ENCODE results near the gene CELF4. TPM values are rescaled to one million over a fixed set of nuclear protein-coding genes. Genes with fewer than 3 reads are reported as not detected.
A peak's percentile ranks its signal among the peaks of the same experiment; 100 is the strongest.

CELF4 gene
- total RNA-seq, 4 donors from 2014 or later = 0.16 to 0.59 TPM; not detected in 2

DNA sequence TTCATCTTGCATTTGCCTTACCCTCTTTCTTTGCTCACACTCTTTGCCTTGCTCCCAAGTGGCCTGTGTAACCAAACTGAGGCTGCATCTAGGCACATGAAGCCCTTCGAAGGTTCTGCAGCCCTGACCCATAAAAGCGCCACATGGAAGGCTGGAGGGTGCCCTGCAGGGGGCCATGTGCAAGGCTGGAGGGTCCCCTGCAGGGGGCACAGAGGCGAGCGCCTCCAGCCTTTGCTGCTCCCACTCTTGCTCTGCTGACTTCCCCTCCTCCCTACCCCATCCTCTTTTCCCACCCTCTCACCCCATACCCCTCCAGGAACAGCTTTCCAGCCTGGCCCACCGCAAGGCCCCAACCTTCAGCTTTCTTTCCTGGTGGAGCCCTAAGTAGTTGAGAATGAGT lies 317.3 kb downstream of the CELF4 start:
- DNase-seq (ENCODE audit: low spot score in 2 of 2) = no peak
- no peak overlapping the region for H3K4me3 ChIP-seq (ENCODE audit: low read depth, poor library complexity, severe bottlenecking)
- TF ChIP-seq, protein P1, sequence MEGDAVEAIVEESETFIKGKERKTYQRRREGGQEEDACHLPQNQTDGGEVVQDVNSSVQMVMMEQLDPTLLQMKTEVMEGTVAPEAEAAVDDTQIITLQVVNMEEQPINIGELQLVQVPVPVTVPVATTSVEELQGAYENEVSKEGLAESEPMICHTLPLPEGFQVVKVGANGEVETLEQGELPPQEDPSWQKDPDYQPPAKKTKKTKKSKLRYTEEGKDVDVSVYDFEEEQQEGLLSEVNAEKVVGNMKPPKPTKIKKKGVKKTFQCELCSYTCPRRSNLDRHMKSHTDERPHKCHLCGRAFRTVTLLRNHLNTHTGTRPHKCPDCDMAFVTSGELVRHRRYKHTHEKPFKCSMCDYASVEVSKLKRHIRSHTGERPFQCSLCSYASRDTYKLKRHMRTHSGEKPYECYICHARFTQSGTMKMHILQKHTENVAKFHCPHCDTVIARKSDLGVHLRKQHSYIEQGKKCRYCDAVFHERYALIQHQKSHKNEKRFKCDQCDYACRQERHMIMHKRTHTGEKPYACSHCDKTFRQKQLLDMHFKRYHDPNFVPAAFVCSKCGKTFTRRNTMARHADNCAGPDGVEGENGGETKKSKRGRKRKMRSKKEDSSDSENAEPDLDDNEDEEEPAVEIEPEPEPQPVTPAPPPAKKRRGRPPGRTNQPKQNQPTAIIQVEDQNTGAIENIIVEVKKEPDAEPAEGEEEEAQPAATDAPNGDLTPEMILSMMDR (IDR thresholded peaks at IDR 0.05) = no peak
- TF ChIP-seq POLR2A (IDR thresholded peaks at IDR 0.05) = no peak
- intact Hi-C loops (cut with DNase I; ENCODE audit: low total_unique reads) = no loop called here
- 78 to 83% methylated on average over 5 of the region's 5 CpGs for WGBS, 2 donors

GRCh38 chr18:37247497-37248161 lies 318.0 kb downstream of the CELF4 start:
- DNase-seq (ENCODE audit: low spot score in 2 of 2) = no peak
- no peak overlapping the region for H3K4me3 ChIP-seq (ENCODE audit: low read depth, poor library complexity, severe bottlenecking)
- intact Hi-C loops (cut with DNase I; ENCODE audit: low total_unique reads) = no loop called here
- TF ChIP-seq, protein P1 (IDR thresholded peaks at IDR 0.05) = no peak
- no peak for TF ChIP-seq POLR2A (IDR thresholded peaks at IDR 0.05)
- 85 to 88% methylated on average over 10 of the region's 10 CpGs for WGBS, 2 donors

- intact Hi-C loops (cut with DNase I; ENCODE audit: low total_unique reads) = no loop called here
- TF ChIP-seq, protein P1 (IDR thresholded peaks at IDR 0.05) = no peak
- no peak for TF ChIP-seq POLR2A (IDR thresholded peaks at IDR 0.05)
- no peak overlapping the region for H3K4me3 ChIP-seq (ENCODE audit: low read depth, poor library complexity, severe bottlenecking)
- WGBS, 2 donors = 89 to 92% methylated on average over 13 of the region's 13 CpGs
- DNase-seq (ENCODE audit: low spot score in 2 of 2) = no peak
Measured at GRCh38 chr18:37246779-37247340, 318.7 kb downstream of the CELF4 start.

GRCh38 chr18:37244618-37245017 lies 321.0 kb downstream of the CELF4 start:
- intact Hi-C loops (cut with DNase I; ENCODE audit: low total_unique reads) = no loop called here
- WGBS, 2 donors = 84 to 89% methylated on average over 13 of the region's 13 CpGs
- no peak overlapping the region for H3K4me3 ChIP-seq (ENCODE audit: low read depth, poor library complexity, severe bottlenecking)
- no peak for DNase-seq (ENCODE audit: low spot score in 2 of 2)
- TF ChIP-seq POLR2A (IDR thresholded peaks at IDR 0.05) = no peak
- TF ChIP-seq, protein P1 (IDR thresholded peaks at IDR 0.05) = no peak

DNA sequence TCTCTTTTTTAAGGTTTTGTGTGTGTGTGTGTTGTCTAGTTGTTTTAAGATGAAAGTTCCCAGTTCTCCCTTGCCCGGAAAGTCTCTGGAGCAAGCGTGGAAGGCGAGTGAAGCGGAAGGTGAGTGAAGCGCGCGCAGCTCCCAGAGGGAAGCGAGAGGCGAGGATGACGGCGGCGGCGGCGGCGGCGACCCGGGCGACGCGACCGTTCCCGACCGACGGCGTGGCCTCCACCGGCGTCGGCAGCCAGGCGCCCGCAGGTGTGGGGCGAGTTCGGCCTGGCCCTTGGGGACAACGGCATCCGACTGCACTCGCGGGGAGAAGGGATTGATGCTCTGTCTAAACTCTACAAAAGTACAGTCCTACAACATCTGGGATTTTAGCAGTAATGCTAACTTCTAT lies 321.9 kb downstream of the CELF4 start:
- no peak overlapping the region for H3K4me3 ChIP-seq (ENCODE audit: low read depth, poor library complexity, severe bottlenecking)
- WGBS, 2 donors = 13 to 25% methylated on average over 36 of the region's 36 CpGs
- DNase-seq (ENCODE audit: low spot score in 2 of 2) = peak in 1 of 2 donors; percentile 37
- intact Hi-C loops (cut with DNase I; ENCODE audit: low total_unique reads) = no loop called here
- no peak for TF ChIP-seq POLR2A (IDR thresholded peaks at IDR 0.05)
- TF ChIP-seq, protein P1 (IDR thresholded peaks at IDR 0.05) = no peak

Data from lower leg skin (tissue), 4 donors.